Muscle layer of colon (tissue), 2 donors: Measurements from ENCODE around the gene HMMR.
"Not testable (repeated sequence)": the region's sequence is repeated elsewhere in the genome, so short reads cannot be mapped to it uniquely, and the experiment has no call there.

Experiments
- H3K27ac ChIP-seq: one replicate; pipeline ENCODE4 v1.7.0; 2013; ENCODE audit warnings: low read depth, mild to moderate bottlenecking, low read length, moderate library complexity
- H3K27me3 ChIP-seq, 2 donors: one replicate each; pipeline ENCODE4 v1.7.0; 2013; ENCODE audit warnings: low read length in 2 of 2, mild to moderate bottlenecking in 2 of 2; ENCODE audit not compliant: insufficient read depth in 2 of 2, control insufficient read depth in 1 of 2
- H3K36me3 ChIP-seq: one replicate; pipeline ENCODE4 v1.7.0; 2013; ENCODE audit warnings: mild to moderate bottlenecking, low read length; ENCODE audit not compliant: insufficient read depth
- H3K4me1 ChIP-seq: one replicate; pipeline ENCODE4 v1.7.0; 2013; ENCODE audit warnings: mild to moderate bottlenecking, low read length; ENCODE audit not compliant: insufficient read depth
- H3K4me3 ChIP-seq, 2 donors: one replicate each; pipeline ENCODE4 v1.7.0; 2013; ENCODE audit warnings: low read length in 2 of 2, low read depth in 1 of 2, mild to moderate bottlenecking in 1 of 2, moderate library complexity in 1 of 2
- H3K9ac ChIP-seq: one replicate; pipeline ENCODE4 v1.7.0; 2013; ENCODE audit warnings: low read length
- H3K9me3 ChIP-seq: one replicate; pipeline ENCODE4 v1.7.0; 2013; ENCODE audit warnings: mild to moderate bottlenecking, low read length
- donor health status: abdominal sarcoma.
- donor health status: Adenocarcinoma of cecum.

HMMR gene, protein sequence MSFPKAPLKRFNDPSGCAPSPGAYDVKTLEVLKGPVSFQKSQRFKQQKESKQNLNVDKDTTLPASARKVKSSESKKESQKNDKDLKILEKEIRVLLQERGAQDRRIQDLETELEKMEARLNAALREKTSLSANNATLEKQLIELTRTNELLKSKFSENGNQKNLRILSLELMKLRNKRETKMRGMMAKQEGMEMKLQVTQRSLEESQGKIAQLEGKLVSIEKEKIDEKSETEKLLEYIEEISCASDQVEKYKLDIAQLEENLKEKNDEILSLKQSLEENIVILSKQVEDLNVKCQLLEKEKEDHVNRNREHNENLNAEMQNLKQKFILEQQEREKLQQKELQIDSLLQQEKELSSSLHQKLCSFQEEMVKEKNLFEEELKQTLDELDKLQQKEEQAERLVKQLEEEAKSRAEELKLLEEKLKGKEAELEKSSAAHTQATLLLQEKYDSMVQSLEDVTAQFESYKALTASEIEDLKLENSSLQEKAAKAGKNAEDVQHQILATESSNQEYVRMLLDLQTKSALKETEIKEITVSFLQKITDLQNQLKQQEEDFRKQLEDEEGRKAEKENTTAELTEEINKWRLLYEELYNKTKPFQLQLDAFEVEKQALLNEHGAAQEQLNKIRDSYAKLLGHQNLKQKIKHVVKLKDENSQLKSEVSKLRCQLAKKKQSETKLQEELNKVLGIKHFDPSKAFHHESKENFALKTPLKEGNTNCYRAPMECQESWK

DNA sequence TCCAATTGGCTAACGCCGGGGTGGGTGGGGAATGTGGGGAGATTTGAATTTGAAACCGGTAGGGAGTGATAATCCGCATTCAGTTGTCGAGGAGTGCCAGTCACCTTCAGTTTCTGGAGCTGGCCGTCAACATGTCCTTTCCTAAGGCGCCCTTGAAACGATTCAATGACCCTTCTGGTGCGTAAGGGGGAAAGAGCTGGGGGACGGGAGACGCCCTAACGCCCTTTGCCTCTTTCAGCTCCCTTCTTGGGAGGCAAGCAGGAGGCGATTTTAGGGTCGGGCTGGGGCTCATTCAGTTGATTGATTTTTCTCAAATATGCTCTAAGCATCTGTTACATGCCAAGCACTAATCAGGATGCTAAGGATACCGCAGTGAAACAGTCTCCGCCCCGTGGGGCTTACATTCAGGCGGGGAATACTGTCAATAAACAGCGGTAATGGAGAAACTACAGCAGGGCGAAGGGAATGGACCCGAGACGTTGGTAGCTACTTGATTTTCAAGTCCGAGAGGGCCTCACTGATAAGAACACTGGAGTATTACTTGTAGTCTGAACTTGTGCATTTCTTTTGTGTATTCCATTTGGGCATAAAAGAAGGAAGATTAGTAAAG lies at the start of gene HMMR:
Gene HMMR (plus strand): TSS at position 71 of the 610 bp plus-strand sequence. CDS start 61 bp downstream, at position 132.
- Histone ChIP-seq H3K4me3 (peak within 1 kb of the TSS; percentile 85 to 91), H3K27ac (peak within 1 kb of the TSS; percentile 74), H3K9me3 (no peaks in the 10 kb centered on the region), H3K36me3 (no peaks in the 10 kb centered on the region), H3K4me1 (peaks cover 21% of the 10 kb centered on the region), H3K27me3 (no peaks in the 10 kb centered on the region), H3K9ac (peak within 1 kb of the TSS; percentile 97)

DNA sequence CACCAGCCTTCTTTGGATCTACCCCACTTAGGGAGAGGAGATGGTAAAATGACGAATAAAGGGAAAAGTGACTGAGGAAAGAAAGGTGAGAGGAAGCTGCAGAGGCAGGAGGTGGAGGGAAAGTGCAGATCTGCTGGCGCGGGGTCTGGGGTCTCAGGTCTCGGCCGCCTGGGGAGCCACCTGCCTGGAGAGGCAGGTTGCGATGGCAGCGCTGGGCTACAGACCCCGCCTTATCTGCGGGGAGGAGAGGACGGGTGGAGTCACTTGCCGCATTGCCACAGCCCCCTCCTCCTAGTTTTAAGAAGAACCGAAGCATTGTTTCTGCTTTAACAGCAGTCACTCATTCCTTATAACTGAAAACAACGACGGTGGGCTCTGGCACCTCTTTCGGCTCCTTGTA lies 44.8 kb upstream of the HMMR start:
- H3K9ac ChIP-seq, H3K36me3 ChIP-seq, H3K4me1 ChIP-seq, H3K4me3 ChIP-seq, H3K27me3 ChIP-seq, H3K9me3 ChIP-seq, H3K27ac ChIP-seq: not testable (repeated sequence)

DNA sequence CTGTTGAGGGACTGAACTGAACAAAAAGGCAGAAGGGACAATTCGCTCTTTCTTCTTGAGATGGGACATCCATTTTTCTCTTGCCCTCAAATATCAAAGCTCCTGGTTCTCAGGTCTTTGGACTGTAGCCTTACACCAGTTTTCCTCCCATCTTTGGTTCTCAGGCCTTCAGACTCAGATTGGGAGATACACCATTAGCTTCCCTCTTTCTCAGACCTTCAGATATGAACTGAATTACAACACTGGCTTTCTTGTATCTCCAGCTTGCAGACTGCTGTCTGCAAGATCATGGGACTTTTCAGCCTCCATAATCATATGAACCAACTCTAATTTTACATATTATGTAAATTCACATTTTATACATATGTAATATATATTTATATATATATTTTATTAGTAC lies 35.6 kb upstream of the HMMR start:
- H3K4me3 ChIP-seq = no peak overlapping the region
- no peaks in the 10 kb centered on the region for H3K27me3 ChIP-seq
- H3K9ac ChIP-seq = no peak overlapping the region
- H3K36me3 ChIP-seq = no peaks in the 10 kb centered on the region
- H3K4me1 ChIP-seq = no peaks in the 10 kb centered on the region
- H3K27ac ChIP-seq = no peak overlapping the region
- no peaks in the 10 kb centered on the region for H3K9me3 ChIP-seq

DNA sequence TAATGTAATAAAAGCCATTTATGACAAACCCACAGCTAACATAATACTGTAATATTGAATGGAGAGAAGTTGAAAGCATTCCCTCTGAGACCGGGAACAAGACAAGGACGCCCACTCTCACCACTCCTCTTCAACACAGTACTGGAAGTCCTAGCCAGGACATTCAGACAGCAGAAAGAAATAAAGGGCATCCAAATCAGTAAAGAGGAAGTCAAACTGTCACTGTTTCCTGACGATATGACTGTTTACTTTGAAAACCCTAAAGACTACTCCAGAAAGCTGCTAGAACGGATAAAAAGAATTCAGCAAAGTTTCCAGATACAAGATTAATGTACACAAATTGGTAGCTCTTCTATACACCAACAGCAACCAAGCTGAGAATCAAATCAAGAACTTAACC lies 34.3 kb upstream of the HMMR start:
- H3K4me3 ChIP-seq, H3K4me1 ChIP-seq, H3K27ac ChIP-seq, H3K36me3 ChIP-seq, H3K27me3 ChIP-seq, H3K9ac ChIP-seq, H3K9me3 ChIP-seq: not testable (repeated sequence)

DNA sequence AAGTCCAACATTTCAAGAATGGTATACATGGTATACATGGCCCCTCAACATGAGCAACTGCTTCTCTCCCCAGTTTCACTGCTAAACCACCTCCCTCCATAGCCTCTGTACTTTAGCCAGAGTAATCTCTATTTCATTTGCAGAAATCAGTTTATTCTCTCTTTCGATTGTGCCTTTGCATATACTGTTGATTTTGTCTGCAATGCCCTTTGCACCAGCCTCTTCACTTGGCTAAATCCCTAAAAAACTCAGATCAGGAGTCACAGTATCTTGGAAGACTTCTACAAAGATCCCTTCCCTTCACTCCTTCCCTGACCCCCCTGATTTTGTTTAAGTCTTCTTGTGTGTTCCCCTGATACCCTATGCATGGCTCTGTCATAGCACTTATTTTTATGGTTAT lies 27.9 kb upstream of the HMMR start:
- no peaks in the 10 kb centered on the region for H3K9me3 ChIP-seq
- H3K9ac ChIP-seq = no peak overlapping the region
- H3K36me3 ChIP-seq = no peaks in the 10 kb centered on the region
- peaks cover 6% of the 10 kb centered on the region for H3K4me1 ChIP-seq
- no peak overlapping the region for H3K4me3 ChIP-seq
- no peak overlapping the region for H3K27ac ChIP-seq
- no peaks in the 10 kb centered on the region for H3K27me3 ChIP-seq

DNA sequence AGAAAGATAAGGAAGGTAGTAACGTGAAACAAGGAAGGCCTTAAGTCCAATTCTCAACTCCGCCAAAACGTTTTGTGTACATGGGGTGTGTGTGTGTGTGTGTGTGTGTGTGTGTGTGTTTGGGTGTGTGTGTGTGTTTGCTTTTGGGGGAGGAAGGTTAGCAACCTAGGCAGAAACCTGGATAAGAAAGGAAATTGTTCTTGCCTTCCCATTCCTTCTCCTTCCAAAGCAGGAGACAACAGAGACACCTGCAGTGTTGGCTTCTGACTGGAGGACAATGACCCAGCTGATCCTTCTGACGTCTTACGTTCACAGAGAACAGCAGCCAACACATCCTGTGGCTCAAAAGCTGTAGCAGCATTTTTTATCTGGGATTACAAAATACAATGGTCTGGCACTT lies 27.2 kb upstream of the HMMR start:
- Histone ChIP-seq H3K27me3 (no peaks in the 10 kb centered on the region), H3K27ac (no peak overlapping the region), H3K36me3 (no peaks in the 10 kb centered on the region), H3K9ac (no peak overlapping the region), H3K4me3 (no peak overlapping the region), H3K4me1 (peaks cover 8% of the 10 kb centered on the region), H3K9me3 (no peaks in the 10 kb centered on the region)

DNA sequence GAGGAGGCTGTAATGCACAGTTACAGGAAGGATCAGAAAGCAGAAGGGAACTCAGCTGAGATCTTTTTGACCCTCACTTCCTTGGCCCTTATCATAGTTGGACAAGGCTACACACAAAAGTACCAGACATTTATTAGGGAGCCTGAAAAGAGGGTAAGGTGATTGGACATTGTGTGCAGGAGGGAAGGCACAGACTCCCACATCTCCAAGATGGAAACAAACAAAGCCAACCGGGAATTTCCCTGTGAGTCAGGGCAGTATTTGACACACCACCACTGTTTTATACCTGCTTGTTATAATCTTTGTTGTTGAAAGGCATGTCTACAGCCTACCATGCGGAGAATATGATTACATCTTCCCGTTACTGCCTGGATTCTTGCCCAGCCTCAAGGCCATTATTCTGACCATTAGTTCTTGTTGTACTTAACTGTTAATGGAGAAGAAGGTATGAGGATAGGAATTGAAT lies 26.0 kb upstream of the HMMR start:
- Histone ChIP-seq H3K4me1 (peaks cover 11% of the 10 kb centered on the region), H3K27me3 (no peaks in the 10 kb centered on the region), H3K9ac (no peak overlapping the region), H3K36me3 (no peaks in the 10 kb centered on the region), H3K9me3 (no peaks in the 10 kb centered on the region), H3K4me3 (no peak overlapping the region), H3K27ac (no peak overlapping the region)

DNA sequence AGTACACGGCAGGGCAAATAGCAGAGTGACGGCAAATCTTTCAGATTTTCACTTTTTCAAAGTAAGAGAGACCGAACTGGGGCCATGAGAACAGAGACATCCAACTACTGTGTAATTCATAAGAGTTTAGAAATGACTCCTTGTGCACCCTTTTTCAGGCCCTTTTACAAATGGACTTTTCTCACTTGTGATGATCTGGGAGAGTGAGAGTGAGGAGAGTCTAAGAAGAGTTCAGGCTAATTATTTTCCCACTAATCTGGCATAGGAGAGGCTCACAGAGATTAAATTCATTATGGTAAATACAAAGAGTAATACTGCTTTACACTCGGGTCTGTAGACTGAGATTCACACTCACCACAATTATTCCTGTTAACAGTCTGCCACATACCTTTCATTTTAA lies 23.9 kb upstream of the HMMR start:
- Histone ChIP-seq H3K27me3 (no peaks in the 10 kb centered on the region), H3K4me3 (no peak overlapping the region), H3K9me3 (no peaks in the 10 kb centered on the region), H3K4me1 (peaks cover 11% of the 10 kb centered on the region), H3K36me3 (peaks cover 13% of the 10 kb centered on the region), H3K27ac (no peak overlapping the region), H3K9ac (no peak overlapping the region)

DNA sequence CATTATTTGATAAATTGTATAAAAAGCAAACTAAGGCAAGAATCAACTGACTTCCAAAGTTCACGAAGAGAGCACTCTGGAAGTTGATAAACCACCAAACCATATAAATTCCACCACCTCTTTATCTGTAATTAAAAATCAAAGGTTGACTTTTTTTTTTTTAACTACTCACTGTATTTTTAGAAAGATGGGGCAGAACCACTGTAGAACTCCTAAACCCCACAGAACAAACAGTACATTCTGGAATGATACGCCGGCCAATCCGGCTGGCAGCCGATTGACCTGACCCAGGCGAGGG lies 23.5 kb upstream of the HMMR start:
- H3K27ac ChIP-seq = peak overlapping the region; percentile 45
- H3K4me1 ChIP-seq = peaks cover 11% of the 10 kb centered on the region
- no peaks in the 10 kb centered on the region for H3K27me3 ChIP-seq
- H3K9ac ChIP-seq = no peak overlapping the region
- H3K4me3 ChIP-seq = peak overlapping the region; percentile 85 to 96
- H3K36me3 ChIP-seq = peaks cover 13% of the 10 kb centered on the region
- H3K9me3 ChIP-seq = no peaks in the 10 kb centered on the region

DNA sequence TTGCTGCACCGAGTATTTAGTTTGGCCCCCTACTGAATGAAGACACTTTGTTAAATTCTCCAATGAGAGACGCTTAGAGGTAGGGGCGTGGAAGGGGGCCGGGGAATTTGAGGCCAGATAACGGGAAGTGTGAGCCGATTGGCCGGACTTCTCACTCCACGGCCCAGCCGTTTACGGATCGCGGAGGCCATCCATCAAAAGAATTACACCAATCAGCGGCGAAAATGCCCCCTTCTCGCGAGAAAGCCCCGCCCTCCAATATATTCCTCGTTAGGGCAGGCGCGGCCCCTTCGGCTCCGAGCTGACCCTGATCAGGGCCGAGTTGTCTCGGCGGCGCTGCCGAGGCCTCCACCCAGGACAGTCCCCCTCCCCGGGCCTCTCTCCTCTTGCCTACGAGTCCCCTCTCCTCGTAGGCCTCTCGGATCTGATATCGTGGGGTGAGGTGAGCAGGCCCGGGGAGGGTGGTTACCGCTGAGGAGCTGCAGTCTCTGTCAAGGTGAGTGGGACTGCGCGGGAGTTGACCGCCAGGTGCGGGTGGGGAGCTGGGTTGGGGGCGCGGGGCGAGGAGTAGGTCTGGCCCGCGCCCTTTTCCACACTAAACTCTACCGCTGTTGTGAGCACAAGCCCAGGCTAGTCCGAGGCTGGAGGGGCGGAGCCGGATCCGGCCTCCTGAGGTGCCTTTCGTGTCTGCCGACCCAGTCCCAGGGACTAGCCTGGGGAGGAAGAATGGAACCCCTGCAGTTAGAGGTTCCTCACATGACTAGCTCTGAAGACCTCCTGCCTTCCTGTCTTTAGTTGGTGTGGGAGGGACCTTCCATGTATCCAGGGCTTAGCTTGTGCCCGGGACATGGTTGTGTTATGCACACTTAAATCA lies 22.9 kb upstream of the HMMR start, which contains the start of gene CCNG1:
Gene CCNG1 (plus strand): TSS at position 287 of the 874 bp plus-strand sequence. CDS start 1,662 bp downstream, outside the sequence.
- peak within 1 kb of the TSS; percentile 55 for H3K9ac ChIP-seq
- peaks cover 16% of the 10 kb centered on the region for H3K36me3 ChIP-seq
- peaks cover 11% of the 10 kb centered on the region for H3K4me1 ChIP-seq
- no peaks in the 10 kb centered on the region for H3K9me3 ChIP-seq
- peak within 1 kb of the TSS; percentile 85 to 96 for H3K4me3 ChIP-seq
- H3K27ac ChIP-seq = peak within 1 kb of the TSS; percentile 90
- no peaks in the 10 kb centered on the region for H3K27me3 ChIP-seq

DNA sequence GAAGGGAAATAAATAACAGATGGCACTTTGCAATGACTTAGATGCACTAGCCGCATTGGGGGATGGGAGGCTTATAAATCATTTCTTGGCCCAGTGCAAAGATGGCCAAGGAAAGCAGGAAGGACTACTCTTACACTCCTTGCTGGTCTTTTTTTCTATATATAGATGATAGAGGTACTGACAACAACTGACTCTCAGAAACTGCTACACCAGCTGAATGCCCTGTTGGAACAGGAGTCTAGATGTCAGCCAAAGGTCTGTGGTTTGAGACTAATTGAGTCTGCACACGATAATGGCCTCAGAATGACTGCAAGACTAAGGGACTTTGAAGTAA lies 21.4 kb upstream of the HMMR start:
- Histone ChIP-seq H3K9me3 (no peaks in the 10 kb centered on the region), H3K27me3 (no peaks in the 10 kb centered on the region), H3K27ac (no peak overlapping the region), H3K9ac (no peak overlapping the region), H3K4me3 (peak overlapping the region in 1 of 2 donors; percentile 85), H3K36me3 (peaks cover 26% of the 10 kb centered on the region), H3K4me1 (peaks cover 11% of the 10 kb centered on the region)
